ENCODE data around the gene ERC1.

The ERC1 gene

DNA sequence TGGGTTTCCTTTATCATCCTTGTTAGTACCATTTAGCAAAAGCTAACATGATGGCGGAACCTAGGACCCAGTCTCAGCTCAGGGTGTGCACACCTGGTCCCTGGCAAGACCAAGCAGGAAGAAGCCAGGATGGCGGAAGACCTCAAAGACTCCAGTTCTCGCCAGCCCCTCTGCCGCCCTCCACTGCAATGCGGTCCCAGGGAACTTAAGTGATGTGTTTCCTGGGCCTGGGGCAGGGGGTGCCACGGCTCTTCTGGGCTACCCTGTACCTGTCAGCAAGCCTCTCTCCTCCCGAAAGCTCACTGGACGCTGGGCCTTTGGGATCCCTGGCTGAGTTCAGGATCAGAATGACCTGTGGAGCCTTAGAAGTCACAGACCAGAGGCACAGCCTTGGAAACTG lies 532.0 kb downstream of the ERC1 start:
- TF ChIP-seq MYC (IDR thresholded peaks at IDR 0.05; ENCODE audit: low read depth, low read length) (no peak), POLR2A (IDR thresholded peaks at IDR 0.05; ENCODE audit: extremely low read depth, insufficient read length) (no peak)
- TF ChIP-seq, protein P1, sequence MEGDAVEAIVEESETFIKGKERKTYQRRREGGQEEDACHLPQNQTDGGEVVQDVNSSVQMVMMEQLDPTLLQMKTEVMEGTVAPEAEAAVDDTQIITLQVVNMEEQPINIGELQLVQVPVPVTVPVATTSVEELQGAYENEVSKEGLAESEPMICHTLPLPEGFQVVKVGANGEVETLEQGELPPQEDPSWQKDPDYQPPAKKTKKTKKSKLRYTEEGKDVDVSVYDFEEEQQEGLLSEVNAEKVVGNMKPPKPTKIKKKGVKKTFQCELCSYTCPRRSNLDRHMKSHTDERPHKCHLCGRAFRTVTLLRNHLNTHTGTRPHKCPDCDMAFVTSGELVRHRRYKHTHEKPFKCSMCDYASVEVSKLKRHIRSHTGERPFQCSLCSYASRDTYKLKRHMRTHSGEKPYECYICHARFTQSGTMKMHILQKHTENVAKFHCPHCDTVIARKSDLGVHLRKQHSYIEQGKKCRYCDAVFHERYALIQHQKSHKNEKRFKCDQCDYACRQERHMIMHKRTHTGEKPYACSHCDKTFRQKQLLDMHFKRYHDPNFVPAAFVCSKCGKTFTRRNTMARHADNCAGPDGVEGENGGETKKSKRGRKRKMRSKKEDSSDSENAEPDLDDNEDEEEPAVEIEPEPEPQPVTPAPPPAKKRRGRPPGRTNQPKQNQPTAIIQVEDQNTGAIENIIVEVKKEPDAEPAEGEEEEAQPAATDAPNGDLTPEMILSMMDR (IDR thresholded peaks at IDR 0.05; ENCODE audit: low read depth, low read length) = no peak
- TF ChIP-seq, protein P2, sequence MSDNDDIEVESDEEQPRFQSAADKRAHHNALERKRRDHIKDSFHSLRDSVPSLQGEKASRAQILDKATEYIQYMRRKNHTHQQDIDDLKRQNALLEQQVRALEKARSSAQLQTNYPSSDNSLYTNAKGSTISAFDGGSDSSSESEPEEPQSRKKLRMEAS (IDR thresholded peaks at IDR 0.05; ENCODE audit: low read depth, low read length) = no peak
- no peak for DNase-seq (ENCODE audit: low read depth)
- no peak overlapping the region for H3K4me3 ChIP-seq (ENCODE audit: low read depth, low read length)

DNA sequence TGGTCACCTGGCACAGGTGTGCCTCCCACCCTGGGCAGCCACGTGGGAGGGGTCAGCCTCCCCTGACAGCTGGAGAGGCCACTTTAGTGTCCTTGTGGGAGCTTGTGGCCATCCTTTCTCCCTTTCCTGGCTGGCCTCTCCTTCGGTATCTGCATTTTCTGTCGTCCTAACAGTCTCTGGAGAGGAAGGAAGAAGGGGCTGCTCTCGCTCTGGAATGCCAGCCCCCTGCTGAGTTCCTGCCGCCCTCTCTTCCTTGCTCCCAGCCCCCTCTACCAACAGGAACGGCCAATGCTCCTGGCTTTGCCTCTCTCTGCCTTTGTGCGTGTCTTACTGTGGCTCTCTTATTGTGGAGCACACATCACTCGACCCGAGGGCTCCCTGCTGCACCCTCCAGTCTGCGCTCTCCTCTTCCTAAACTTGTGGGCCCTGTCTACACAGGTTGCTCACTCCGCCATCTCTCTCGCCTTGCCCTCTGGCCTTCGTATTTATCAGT lies 532.6 kb downstream of the ERC1 start:
- TF ChIP-seq, protein P1 (IDR thresholded peaks at IDR 0.05; ENCODE audit: low read depth, low read length) = no peak
- TF ChIP-seq POLR2A (IDR thresholded peaks at IDR 0.05; ENCODE audit: extremely low read depth, insufficient read length) (no peak), MYC (IDR thresholded peaks at IDR 0.05; ENCODE audit: low read depth, low read length) (no peak)
- TF ChIP-seq, protein P2 (IDR thresholded peaks at IDR 0.05; ENCODE audit: low read depth, low read length) = no peak
- DNase-seq (ENCODE audit: low read depth) = no peak
- no peak overlapping the region for H3K4me3 ChIP-seq (ENCODE audit: low read depth, low read length)

GRCh38 chr12:1525858-1526257 lies 534.8 kb downstream of the ERC1 start:
- no peak for TF ChIP-seq POLR2A (IDR thresholded peaks at IDR 0.05; ENCODE audit: extremely low read depth, insufficient read length)
- TF ChIP-seq, protein P2 (IDR thresholded peaks at IDR 0.05; ENCODE audit: low read depth, low read length) = peak; percentile 86
- peak; percentile 82 for DNase-seq (ENCODE audit: low read depth)
- H3K4me3 ChIP-seq (ENCODE audit: low read depth, low read length) = no peak overlapping the region

GRCh38 chr12:1527789-1528188 lies 536.8 kb downstream of the ERC1 start:
- TF ChIP-seq, protein P2 (IDR thresholded peaks at IDR 0.05; ENCODE audit: low read depth, low read length) = no peak
- TF ChIP-seq, protein P1 (IDR thresholded peaks at IDR 0.05; ENCODE audit: low read depth, low read length) = no peak
- DNase-seq (ENCODE audit: low read depth) = peak; percentile 56
- H3K4me3 ChIP-seq (ENCODE audit: low read depth, low read length) = no peak overlapping the region

- no peak for DNase-seq (ENCODE audit: low read depth)
- no peak for TF ChIP-seq POLR2A (IDR thresholded peaks at IDR 0.05; ENCODE audit: extremely low read depth, insufficient read length)
- no peak for TF ChIP-seq MYC (IDR thresholded peaks at IDR 0.05; ENCODE audit: low read depth, low read length)
- TF ChIP-seq, protein P1 (IDR thresholded peaks at IDR 0.05; ENCODE audit: low read depth, low read length) = no peak
- TF ChIP-seq, protein P2 (IDR thresholded peaks at IDR 0.05; ENCODE audit: low read depth, low read length) = no peak
- H3K4me3 ChIP-seq (ENCODE audit: low read depth, low read length) = no peak overlapping the region
Observed at GRCh38 chr12:1528791-1529190, 537.8 kb downstream of the ERC1 start.

DNA sequence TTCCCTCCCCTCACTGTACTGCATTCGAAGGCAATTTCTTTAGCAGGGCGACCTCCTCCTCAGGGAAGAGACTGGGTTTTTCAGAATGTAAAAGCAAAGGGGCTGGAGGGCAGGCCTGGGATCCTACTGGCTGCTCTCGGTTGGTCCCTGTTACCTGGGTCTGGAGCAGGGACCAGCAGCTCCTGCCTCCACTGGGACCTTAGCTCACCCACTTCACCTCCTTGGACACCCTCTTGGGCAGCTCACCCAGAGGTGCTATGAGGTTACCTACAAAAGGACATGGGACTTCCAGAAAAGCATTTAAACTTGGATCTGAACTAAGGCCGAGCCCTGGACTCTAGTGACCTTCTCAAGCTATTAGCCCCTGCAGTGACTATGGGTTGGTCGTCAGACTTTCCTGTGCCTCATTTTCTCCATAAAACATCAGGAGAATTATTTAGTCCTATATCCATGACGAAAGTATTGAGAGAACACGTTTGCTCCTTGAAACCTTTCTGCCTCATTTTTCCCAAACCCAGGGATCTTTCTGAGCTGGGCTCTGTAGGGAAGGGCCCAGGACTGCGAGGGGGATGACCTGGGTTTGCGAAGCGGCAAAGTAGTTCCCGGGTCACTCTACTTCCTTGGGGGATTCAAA lies 538.3 kb downstream of the ERC1 start:
- TF ChIP-seq MYC (IDR thresholded peaks at IDR 0.05; ENCODE audit: low read depth, low read length) = no peak
- TF ChIP-seq, protein P1 (IDR thresholded peaks at IDR 0.05; ENCODE audit: low read depth, low read length) = no peak
- TF ChIP-seq POLR2A (IDR thresholded peaks at IDR 0.05; ENCODE audit: extremely low read depth, insufficient read length) = no peak
- no peak for DNase-seq (ENCODE audit: low read depth)
- H3K4me3 ChIP-seq (ENCODE audit: low read depth, low read length) = no peak overlapping the region

All from NB4 (cell line).